ENCODE results near the gene BARHL1.

BARHL1 gene

DNA sequence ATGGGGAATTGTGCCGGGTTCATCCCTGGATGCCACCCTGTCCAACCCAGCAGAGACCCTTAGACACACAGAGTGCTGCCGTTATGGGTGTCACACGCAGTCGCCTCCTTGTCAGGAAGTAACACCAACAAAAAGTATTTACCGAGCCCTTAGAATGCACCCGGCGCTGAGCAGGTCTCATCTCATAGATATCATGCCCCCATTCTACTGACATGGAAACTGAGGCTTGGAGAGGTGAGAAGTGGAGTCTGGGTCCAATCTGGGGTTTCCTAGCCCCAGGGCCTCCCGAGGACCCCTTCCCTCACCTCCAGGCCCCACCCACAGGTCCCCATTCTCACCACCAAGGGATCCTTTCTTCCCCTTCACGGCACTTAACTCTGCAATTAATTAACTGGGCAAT is 36.8 kb upstream of the BARHL1 start:
- H3K4me2 ChIP-seq = peak overlapping the region; percentile 89
- peaks cover 26% of the 10 kb centered on the region for H3K4me1 ChIP-seq
- no peak for TF ChIP-seq Cebpa-rat (IDR thresholded peaks at IDR 0.05)
- no peaks in the 10 kb centered on the region for H4K20me1 ChIP-seq
- peak overlapping the region; percentile 68; the same call in 1 of the 2 replicates for H3K27ac ChIP-seq
- H3K4me3 ChIP-seq = no peak overlapping the region
- H3K9me3 ChIP-seq = no peaks in the 10 kb centered on the region
- H3K27me3 ChIP-seq = no peaks in the 10 kb centered on the region
- H3K36me3 ChIP-seq = no peaks in the 10 kb centered on the region
- H3K9ac ChIP-seq = peak overlapping the region; percentile 70; the same call in 1 of the 2 replicates

DNA sequence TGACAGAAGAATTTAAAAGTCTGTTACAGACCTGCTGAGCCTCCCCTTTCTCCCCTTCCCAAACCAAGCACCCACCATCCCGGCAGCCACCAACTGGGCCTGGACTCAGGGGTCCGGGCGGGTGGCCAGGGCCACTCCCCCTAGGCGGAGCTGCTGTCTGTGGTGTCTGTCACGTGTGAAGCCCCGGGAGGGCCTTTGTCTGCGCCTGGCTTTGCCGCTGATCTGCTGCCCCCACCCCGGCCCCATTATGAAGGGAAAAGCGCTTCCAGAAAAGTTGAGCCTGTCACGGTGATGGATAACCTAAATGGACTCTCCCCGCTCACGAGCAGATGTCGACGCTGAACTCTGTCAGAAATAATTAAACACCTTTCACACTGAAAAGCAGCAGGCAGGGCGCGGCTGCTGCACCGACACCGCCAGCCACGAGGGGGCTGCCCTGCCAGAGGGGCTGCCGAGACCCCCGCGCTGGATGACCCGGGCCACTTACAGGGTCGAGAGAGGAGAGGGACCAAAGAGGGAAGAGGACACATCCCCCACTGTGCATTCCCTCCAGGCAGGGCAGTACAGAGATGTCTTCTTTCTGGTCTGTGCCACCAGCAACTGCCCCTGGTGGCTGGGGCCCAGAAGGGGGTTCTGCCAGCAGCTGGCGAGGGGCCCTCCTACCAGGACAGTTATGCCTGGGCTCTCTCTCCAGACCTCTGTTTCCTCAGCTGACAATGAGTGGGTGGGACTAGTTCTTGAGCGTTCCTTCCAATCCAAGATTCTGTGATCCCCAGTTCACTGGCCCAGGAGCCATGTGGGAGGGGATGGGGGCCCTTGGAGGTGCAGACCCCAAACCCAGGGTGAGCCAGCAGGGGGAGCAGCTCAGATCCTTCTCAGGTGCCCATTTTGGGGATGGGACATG is 36.0 kb upstream of the BARHL1 start:
- TF ChIP-seq Cebpa-rat (IDR thresholded peaks at IDR 0.05) = no peak
- peak overlapping the region; percentile 89 for H3K4me2 ChIP-seq
- peak overlapping the region; percentile 70 for H3K9ac ChIP-seq
- peaks cover 26% of the 10 kb centered on the region for H3K4me1 ChIP-seq
- H3K4me3 ChIP-seq = peak overlapping the region; percentile 59
- no peaks in the 10 kb centered on the region for H3K36me3 ChIP-seq
- H4K20me1 ChIP-seq = no peaks in the 10 kb centered on the region
- no peaks in the 10 kb centered on the region for H3K9me3 ChIP-seq
- H3K27ac ChIP-seq = peak overlapping the region; percentile 68
- H3K27me3 ChIP-seq = no peaks in the 10 kb centered on the region

DNA sequence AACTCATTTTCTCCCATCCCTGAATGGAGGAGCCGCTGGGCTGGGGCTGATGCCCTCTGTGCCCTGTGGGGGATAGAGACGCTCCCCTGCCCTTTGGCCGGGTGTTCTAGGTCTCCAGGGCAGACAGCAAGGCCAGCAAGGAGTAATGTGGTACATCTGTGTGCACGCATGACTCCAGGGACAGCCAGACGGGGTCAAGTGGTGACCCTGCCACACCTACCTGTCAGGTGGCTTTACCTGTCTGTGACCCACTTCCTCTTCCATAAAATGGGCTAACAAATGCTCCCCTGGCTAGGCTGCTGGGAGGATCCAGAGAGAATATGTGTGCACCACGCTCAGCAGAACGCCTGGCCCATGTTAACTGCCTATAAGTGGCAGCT is 35.4 kb upstream of the BARHL1 start:
- no peaks in the 10 kb centered on the region for H3K27me3 ChIP-seq
- peak overlapping the region; percentile 68; the same call in 1 of the 2 replicates for H3K27ac ChIP-seq
- no peak overlapping the region for H3K4me3 ChIP-seq
- peaks cover 26% of the 10 kb centered on the region for H3K4me1 ChIP-seq
- TF ChIP-seq Cebpa-rat (IDR thresholded peaks at IDR 0.05) = no peak
- H3K4me2 ChIP-seq = peak overlapping the region; percentile 89
- H3K9me3 ChIP-seq = no peaks in the 10 kb centered on the region
- H4K20me1 ChIP-seq = no peaks in the 10 kb centered on the region
- no peaks in the 10 kb centered on the region for H3K36me3 ChIP-seq
- no peak overlapping the region for H3K9ac ChIP-seq

DNA sequence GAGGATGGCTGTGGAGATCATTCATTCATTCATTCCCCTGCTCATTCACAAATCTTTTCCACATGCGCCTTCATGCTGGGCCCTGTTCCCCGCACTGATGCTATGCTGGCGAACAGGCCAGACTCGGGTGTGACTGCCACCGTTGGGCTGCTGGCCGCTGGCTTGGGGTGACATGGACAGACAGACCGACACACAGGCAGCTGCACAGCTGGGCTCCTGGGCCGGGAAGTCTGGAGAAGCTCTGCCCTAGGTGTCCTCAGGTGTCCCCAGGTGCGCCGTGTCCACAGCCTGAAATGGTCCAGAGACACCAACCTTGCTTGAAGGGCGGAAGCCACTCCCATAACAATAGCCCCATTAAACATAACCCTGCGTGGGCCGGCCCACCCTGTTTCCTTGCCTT is 35.0 kb upstream of the BARHL1 start:
- Histone ChIP-seq H3K9ac (no peak overlapping the region), H3K4me1 (peaks cover 26% of the 10 kb centered on the region), H3K27ac (no peak overlapping the region), H3K4me2 (peak overlapping the region; percentile 89; the same call in 1 of the 2 replicates), H3K36me3 (no peaks in the 10 kb centered on the region), H3K27me3 (no peaks in the 10 kb centered on the region), H4K20me1 (no peaks in the 10 kb centered on the region), H3K9me3 (no peaks in the 10 kb centered on the region), H3K4me3 (no peak overlapping the region)
- TF ChIP-seq Cebpa-rat (IDR thresholded peaks at IDR 0.05) = no peak

DNA sequence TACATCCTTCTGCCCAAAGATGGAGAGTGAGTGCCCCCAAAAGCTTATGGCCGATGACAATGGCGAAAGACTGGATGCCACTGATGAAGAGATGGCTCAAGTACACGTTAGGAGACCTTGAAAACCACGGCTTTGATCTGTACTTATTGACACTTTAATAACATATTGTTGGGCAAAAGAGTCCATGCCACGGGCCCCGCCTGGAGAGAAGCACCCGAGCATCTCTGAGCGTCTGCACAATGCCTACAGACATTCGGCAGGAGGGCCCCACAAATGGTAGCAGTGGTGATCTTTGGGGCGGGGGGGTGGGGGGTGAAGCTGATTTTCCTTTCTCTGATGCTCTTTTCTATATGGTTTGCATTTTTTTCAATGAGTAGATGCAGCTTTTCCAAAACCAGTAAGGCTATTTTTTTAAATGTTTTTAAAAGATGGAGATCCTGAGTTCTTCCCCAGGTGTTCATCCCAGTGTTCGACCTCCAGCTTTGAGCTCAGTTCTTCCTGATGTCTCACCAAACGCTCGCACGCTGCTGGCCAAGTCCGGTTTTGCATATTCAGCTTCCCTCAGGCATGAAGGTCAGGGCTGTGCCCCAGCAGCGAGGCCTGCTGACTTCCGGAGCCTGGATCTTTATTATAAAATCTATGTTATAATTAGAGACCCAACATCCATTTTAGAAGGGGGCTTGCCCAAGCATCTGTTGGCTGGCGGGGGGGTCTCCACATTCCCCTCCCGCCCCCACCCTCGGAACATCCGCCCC is 34.3 kb upstream of the BARHL1 start:
- no peak for TF ChIP-seq Cebpa-rat (IDR thresholded peaks at IDR 0.05)
- Histone ChIP-seq H3K27me3 (no peaks in the 10 kb centered on the region), H3K27ac (no peak overlapping the region), H4K20me1 (no peaks in the 10 kb centered on the region), H3K4me3 (no peak overlapping the region), H3K4me1 (peaks cover 26% of the 10 kb centered on the region), H3K4me2 (peak overlapping the region; percentile 89; the same call in 1 of the 2 replicates), H3K9ac (no peak overlapping the region), H3K36me3 (no peaks in the 10 kb centered on the region), H3K9me3 (no peaks in the 10 kb centered on the region)

DNA sequence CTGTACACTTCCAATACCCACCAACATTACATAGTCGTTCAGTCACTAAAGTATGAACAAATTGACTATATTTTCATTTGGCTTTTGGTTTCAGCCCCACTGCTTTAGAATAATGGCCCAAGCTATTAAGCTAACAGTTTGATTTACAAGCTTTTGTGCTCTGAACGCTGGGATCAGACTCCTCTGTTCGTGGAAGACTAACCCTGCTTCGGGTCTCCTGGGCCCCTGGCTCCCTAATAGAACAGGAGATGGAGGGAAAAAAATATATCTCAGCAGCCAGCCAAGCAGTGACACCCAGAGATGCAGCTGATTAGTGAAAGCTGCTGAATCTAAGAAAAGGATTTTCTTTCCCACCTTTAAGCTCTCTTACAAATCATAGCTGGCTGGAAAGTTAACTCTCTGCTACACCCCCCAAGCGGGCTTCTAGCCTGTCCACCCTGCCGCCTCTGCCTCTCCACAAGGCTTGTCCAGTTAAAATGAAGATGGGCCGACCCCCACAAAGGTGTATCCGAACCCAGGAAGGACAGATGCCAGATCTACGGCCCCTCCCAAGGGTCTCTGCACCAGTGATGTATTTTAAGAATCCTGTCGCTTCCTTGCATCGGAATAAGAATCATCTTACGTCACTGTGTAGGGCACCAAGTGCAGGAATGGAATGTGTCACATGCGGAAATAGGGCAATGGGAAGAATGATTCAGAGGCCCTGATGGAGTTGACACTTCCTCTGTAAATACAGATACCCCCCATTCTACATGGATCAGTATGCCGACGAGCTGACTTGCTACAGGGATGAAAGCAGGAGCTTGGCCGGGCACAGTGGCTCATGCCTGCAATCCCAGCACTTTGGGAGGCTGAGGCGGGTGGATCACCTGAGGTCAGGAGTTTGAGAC is 33.4 kb upstream of the BARHL1 start:
- H3K36me3 ChIP-seq = no peaks in the 10 kb centered on the region
- no peaks in the 10 kb centered on the region for H4K20me1 ChIP-seq
- no peak overlapping the region for H3K27ac ChIP-seq
- no peaks in the 10 kb centered on the region for H3K9me3 ChIP-seq
- no peak overlapping the region for H3K4me3 ChIP-seq
- H3K9ac ChIP-seq = no peak overlapping the region
- H3K27me3 ChIP-seq = no peaks in the 10 kb centered on the region
- H3K4me2 ChIP-seq = no peak overlapping the region
- H3K4me1 ChIP-seq = peaks cover 26% of the 10 kb centered on the region
- TF ChIP-seq Cebpa-rat (IDR thresholded peaks at IDR 0.05) = no peak

DNA sequence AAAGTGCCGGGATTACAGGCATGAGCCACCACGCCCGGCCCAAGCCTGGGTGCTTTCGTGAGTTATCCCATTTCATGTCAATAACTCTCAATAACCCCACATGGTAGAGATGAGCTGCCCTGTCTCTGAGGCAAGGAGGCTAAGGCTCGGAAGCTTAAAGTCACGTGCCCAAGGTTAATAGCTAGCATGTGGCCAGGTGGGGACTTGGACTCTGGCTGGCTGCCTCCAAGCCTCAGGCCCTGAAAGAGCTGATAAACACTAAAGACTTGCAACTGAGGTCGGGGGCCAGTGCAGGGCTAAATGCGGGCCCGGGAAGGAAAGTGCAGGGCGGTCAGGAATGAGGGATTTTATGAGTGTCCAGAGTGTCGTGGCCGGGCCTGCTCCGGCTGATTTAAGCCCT is 30.9 kb upstream of the BARHL1 start:
- Histone ChIP-seq H4K20me1 (no peaks in the 10 kb centered on the region), H3K27me3 (no peaks in the 10 kb centered on the region), H3K9me3 (no peaks in the 10 kb centered on the region), H3K27ac (no peak overlapping the region), H3K4me1 (peaks cover 14% of the 10 kb centered on the region), H3K4me2 (no peak overlapping the region), H3K9ac (no peak overlapping the region), H3K4me3 (no peak overlapping the region), H3K36me3 (no peaks in the 10 kb centered on the region)
- no peak for TF ChIP-seq Cebpa-rat (IDR thresholded peaks at IDR 0.05)

DNA sequence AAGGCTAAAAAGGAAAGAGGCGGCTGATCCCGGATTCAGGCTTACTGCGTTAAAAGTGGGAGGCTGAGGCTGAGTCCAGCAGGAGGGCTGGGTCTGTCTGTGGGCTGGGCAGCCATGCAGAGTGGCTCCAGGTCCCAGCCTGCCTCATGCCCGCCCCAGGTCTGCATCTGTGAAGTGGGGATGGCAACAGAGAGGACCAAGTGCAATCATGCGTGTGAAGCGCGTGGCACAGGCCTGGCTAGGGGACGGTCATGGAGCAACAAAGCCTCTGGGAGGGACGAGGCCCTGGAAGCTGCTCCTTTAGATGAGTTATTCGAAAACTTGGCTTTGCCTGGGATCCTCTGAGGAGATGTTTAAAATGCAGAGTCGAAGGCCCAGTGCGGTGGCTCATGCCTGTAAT is 30.4 kb upstream of the BARHL1 start:
- no peak overlapping the region for H3K4me3 ChIP-seq
- H3K27me3 ChIP-seq = no peaks in the 10 kb centered on the region
- H3K27ac ChIP-seq = no peak overlapping the region
- H4K20me1 ChIP-seq = no peaks in the 10 kb centered on the region
- H3K9me3 ChIP-seq = no peaks in the 10 kb centered on the region
- H3K4me2 ChIP-seq = no peak overlapping the region
- TF ChIP-seq Cebpa-rat (IDR thresholded peaks at IDR 0.05) = no peak
- H3K9ac ChIP-seq = no peak overlapping the region
- H3K36me3 ChIP-seq = no peaks in the 10 kb centered on the region
- peaks cover 9% of the 10 kb centered on the region for H3K4me1 ChIP-seq

DNA sequence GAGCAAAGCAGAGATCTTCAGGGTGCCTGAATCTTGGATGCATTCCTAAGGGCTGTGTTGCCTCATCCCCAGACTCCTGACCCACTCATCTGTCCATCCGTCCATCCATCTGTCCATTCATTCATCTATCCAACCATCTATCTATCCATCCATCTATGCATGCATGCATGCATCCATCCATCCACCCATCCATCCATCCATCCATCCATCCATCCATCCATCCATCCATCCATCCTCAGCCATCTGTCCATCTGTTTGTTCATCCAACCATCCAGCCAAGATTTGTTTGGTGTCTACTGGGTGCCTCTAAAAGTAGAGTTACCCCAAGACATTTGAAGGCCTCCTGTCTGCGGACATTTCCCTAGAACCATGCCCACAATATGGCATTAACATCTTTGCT is 27.7 kb upstream of the BARHL1 start:
- Histone ChIP-seq H4K20me1 (no peaks in the 10 kb centered on the region), H3K4me3 (no peak overlapping the region), H3K36me3 (no peaks in the 10 kb centered on the region), H3K9me3 (0 out of 2 replicates have a peak, but pooled peaks cover 5% of the 10 kb centered on the region), H3K27ac (no peak overlapping the region), H3K9ac (no peak overlapping the region), H3K27me3 (no peaks in the 10 kb centered on the region), H3K4me2 (no peak overlapping the region), H3K4me1 (no peaks in the 10 kb centered on the region)
- TF ChIP-seq Cebpa-rat (IDR thresholded peaks at IDR 0.05) = no peak

Data from BLaER1 (cell line).